Kidney tubule cell (primary cell): ENCODE data around the gene PRKCA.
A peak's percentile ranks its signal among the peaks of the same experiment; 100 is the strongest.
"Not testable (repeated sequence)": the region's sequence is repeated elsewhere in the genome, so short reads cannot be mapped to it uniquely, and the experiment has no call there.

Experiments
- DNase-seq: peaks from one replicate; pipeline ENCODE4 v3.0.0-alpha.2; 2018; ENCODE audit warnings: low spot score

The PRKCA gene

GRCh38 chr17:66301864-66302741 lies at the start of gene PRKCA:
TSS of gene PRKCA (plus strand) at chr17:66302613.
- DNase-seq, result peak; percentile 88

GRCh38 chr17:66253458-66253857 lies 49.0 kb upstream of the PRKCA start:
- DNase-seq, result not testable (repeated sequence)

DNA sequence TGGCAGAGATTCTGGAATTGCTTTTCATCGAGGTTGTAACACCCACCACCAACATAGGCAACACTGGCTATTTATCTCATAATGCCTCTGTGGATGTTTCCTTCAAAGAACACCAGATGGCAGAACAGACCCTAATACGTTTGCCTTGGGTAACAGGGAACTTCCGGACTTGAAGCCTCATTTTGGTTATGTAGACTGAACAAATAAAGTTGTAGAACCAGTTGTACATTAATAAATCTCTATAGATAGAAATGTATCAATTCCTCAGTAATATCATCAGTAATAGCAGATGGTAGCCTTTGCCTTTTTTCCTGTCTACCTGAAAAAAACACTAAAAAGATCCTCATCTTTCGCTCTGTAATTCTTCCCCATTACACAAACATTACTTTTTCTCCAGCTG lies 47.3 kb upstream of the PRKCA start:
- peak; percentile 78 for DNase-seq

GRCh38 chr17:66255527-66255971 lies 46.9 kb upstream of the PRKCA start:
- DNase-seq, result no peak

DNA sequence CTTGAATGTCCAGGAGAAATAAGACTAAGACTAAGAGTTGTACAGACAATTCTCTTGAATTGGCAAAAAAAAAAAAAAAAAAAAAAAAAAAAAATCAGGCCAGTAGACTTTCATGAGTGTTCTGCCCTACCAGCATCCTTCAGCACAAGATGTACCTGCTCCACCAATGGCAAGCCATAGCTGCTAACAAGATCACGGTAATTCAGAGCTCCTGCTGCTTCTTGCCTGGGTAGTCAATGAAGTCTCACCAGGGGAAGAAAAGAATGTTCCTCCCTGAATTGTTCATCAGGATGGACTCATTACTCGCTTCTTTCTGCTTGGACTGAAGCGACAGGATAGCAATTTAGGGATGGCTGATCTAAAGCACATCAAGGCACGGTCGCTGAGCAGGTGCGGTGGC lies 42.1 kb upstream of the PRKCA start:
- no peak for DNase-seq

DNA sequence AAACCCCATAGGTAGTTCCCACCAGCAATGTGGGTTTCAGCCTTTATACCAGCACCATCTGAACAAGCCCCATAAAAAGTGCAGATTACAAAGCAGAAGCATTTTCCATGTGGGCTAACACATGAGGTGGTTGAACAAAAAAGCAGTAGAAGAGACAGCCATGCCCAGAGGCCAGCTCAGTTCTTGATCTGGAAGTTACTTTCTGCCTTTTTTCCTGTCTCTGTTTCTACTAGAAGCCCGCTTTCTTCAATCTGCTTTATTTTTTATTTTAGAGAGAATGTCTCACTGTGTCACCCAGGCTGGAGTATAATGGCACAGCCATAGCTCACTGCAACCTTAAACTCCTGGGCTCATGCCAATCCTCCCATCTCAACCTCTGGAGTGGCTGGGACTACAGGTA lies 41.7 kb upstream of the PRKCA start:
- no peak for DNase-seq

DNA sequence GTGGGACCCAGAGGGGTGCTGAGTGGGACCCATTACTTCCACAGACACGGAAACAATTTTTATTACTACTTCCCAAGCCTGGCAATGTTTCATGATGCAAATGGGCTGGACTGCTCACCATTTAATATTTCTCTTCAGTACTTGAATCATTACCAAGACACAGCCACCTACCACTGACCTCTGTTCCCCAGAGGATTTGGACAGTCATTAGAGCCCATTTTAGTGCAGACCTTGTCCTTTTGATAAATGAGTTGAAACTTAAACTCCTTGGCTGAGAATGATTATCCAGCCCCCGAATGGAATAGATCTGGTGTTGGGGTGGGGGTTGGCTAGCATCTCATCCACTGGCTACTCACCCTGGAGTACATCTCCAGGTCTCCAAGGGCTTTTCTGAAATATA lies 39.6 kb upstream of the PRKCA start:
- no peak for DNase-seq

DNA sequence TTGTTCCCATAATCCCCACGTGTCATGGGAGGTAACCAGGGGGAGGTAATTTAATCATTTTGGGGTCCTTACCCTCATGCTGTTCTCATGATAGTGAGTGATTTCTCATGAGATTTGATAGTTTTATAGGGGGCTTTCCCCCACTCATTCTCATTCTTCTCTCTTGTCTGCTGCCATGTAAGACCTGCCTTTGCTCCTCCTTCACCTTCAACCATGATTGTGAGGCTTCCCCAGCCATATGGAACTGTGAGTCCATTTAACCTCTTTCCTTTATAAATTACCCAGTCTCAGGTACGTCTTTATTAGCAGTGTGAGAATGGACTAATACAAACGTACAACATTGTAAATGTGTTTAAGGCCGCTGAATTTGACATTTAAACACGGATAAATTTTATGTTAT lies 37.7 kb upstream of the PRKCA start:
- no peak for DNase-seq

DNA sequence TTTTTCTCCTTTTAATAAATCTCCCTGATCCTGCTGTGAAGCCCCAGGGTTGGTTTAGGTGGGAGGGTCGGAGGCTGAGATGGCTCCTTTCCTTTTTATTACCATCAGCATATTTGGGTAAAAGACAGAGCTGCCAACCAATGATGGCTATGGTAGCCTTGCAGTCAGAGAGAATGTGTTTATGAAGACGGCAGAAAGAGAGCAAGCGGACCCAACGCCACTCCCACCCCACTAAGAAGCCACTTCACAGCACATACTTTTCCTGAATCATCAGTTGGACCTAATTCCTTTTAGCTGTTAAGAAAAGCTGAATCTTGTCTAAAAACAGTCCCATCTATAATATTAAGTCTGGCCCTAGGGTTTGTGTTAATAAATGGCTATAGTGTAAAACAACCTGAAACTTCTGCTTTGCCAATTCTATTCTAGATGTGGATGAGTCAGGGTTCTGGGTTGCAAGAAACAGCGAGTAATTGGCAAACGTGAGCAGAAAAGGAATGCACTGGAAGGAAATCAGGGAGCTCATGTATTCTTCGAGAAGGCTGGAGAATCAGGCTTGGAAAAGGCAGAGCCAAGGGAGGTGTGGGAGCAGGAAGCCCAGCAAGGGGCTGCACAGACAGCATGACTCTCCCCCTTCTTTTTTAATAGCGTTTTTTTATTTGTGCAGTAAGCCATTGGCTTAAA lies 34.0 kb upstream of the PRKCA start:
- peak; percentile 75 for DNase-seq

DNA sequence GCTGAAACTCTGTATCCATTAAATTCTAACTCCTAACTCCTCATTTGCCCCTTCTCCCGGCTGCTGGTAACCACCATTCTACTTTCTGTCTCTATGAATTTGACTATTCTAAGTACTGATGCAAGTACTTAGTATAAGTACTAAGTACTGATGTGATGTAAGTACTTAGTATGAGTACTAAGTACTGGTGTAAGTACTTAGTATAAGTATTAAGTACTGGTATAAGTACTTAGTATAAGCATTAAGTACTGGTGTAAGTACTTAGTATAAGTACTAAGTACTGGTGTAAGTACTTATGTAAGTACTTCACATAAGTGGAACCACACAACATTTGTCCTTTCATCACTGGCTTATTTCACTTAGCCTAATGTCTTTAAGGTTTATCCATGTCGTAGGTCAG lies 32.3 kb upstream of the PRKCA start:
- no peak for DNase-seq

- no peak for DNase-seq
These were observed 30.9 kb upstream of the PRKCA start for GRCh38 chr17:66271512-66271911.

DNA sequence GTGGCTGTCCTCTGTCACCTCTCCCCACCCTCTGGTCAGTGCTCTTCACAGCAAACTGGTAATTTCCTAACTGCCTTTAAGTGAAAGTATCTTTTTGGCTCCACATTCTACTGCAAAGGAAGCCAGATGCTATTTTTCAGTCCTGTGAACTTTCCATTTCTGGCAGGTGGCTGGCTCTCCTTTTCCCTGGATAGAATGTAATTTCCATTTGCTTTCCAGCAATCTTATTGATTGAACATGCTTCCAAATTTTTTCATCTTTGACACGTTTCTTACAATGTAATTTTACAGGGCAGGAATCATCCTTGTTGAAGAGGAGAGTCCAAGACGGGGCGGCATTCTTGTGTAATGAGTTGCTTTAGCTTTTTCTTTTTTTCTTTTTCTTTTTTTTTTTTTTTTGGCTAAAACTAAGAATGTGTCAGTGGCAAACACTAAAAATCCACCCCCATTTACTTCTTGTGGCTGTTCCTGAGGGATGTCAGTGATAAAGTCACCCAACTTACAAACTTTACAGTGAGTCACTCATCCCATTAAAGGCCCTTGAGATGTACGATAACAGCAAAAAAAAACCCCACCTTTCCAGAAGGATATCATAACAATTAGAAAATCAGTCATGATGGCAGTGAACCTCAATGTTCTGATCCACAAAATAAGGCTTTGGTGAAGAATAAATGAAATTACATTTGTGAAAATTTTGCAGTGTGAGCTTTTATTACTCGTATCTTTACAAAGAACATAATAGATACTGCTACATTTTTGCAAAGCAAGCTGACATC lies 29.4 kb upstream of the PRKCA start:
- DNase-seq, result peak; percentile 90

DNA sequence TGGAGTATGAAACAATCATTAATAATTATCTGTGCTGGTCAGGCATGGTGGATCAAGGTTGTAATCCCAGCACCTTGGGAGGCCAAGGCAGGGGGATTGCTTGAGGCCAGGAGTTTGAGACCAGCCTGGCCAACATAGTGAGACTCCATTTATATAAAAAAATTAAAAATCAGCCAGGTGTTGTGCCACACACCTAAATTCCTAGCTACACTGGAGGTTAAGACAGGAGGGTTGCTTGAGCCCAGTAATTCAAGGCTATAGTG lies 28.9 kb upstream of the PRKCA start:
- DNase-seq, result no peak

GRCh38 chr17:66275651-66276050 lies 26.8 kb upstream of the PRKCA start:
- DNase-seq, result peak; percentile 99

DNA sequence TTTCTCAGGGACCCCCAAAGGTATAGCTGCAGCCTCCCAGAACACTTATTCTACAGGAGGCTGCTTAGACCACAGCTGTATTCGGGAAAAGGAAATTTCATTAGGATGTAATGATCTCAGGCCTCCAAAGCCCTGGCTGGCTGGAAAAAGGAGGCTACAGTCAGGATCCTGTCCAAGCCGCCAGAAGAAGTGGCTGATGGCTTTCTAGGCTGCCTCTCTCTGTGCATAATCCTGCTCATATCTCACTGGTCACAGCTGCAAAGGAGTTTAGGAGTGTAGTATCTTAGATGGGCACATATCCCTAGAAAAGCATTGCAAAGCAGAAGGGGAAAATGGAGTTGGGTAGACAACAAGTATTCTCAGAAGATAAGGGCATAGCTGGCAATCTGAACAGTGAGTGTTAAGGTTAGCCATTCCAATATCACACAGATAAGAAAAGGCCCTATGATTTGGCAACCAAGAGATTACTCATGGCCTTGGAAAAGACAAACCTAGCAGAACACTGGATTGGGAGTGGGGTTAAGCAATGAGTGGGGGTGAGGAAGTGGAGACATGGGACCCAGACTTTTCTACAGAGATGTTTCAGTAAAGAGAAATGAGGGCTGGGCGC lies 26.0 kb upstream of the PRKCA start:
- DNase-seq, result peak; percentile 33

GRCh38 chr17:66277191-66277590 lies 25.2 kb upstream of the PRKCA start:
- DNase-seq, result no peak

GRCh38 chr17:66281661-66282369 lies 20.6 kb upstream of the PRKCA start:
- DNase-seq, result no peak

GRCh38 chr17:66283296-66283934 lies 19.0 kb upstream of the PRKCA start:
- no peak for DNase-seq

DNA sequence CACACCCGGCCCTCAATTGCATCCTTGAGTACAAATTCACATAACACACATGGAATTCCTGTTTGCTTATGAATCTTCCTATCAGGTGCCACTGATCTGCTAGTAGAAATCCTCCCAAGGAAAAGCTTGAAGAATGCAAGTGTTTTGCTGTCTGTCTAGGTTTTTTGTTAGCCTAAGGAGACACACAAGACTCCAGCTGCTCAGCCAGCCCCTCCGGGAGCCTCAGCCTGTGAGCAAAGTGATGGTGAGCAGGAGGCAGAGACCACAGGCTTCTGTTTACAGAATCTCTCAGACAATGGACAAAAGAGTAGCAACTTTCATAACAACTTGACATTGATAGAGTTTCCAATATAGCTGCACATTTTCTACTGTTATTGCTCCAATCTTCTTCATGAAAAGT lies 18.4 kb upstream of the PRKCA start:
- no peak for DNase-seq

DNA sequence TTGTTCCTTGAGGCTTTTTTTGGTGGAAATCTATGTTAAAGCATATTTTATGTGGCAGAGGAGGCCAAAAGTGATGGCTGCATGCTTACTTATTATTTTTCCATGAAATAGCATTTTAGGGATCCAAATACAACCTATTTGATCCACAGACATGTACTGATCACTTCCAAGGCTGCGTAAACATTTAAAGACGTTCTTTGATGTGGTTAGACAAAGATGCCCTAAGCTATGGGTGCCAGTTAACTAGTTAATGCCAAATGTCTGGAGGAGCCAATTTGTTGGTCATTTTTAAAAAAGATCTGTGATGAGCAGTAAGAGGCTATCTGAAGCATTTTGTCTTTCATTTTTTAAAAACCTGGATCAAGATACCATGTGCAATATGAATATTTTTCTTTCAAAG lies 17.3 kb upstream of the PRKCA start:
- no peak for DNase-seq

GRCh38 chr17:66287911-66288310 lies 14.5 kb upstream of the PRKCA start:
- peak; percentile 67 for DNase-seq
